Subcutaneous preadipocyte (primary cell): ENCODE results near the gene PANX1. TPM values are rescaled to one million over a fixed set of nuclear protein-coding genes. Genes with fewer than 3 reads are reported as not detected.

ENCODE experiments used
- total RNA-seq: library from RNA; depleted of rRNA; stranded (reverse); fragments of >200 nt; gene quantifications from 2 replicates; pipeline ENCODE4 v1.2.3, GENCODE V29; 2012

The PANX1 gene
- 45.2 and 58.6 TPM in 2 replicates for total RNA-seq

DNA sequence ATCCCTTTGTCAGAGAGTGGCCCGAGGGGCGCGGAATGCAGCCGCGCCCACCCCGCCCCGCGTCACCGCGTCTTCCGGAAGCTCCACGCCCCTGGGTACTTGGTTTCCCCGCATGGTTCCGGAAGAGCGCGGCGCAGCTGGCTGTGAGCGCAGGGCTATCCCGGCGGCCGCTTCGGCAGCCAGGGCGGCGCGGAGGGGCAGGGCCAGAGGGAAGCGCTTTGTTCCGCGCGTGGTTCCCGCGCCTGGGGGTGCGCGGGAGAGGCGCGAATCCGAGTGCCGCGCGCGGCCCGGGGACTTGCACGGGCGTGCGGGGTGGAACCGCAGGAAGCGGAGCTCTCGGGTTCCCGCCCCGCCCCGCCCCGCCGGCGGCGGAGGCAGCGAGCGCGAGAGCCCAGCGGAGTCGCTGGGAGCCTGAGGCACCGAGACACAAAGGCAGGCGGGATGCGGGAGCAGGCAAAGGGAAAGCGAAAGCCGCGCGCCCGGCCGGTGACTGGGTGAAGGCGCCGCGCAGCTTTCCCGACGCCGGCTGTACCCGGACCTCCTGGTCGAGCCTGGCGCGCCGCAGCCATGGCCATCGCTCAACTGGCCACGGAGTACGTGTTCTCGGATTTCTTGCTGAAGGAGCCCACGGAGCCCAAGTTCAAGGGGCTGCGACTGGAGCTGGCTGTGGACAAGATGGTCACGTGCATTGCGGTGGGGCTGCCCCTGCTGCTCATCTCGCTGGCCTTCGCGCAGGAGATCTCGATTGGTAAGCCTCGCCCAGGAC lies at the start of gene PANX1:
PANX1 (plus strand) TSS at position 96 of the 766 bp plus-strand sequence; CDS start at position 568, 472 bp downstream.

Other genes with a start within 250 kb of the PANX1 start
- gene HEPHL1, start 107.5 kb upstream of the PANX1 start, total RNA-seq: not detected in 2 replicates
- gene IZUMO1R, start 175.7 kb downstream of the PANX1 start, total RNA-seq: not detected in 2 replicates